ENCODE data around the gene RPH3AL.

GRCh38 chr17:307741-308507, 44.7 kb downstream of the RPH3AL start:
- TF ChIP-seq CTCF (conservative IDR thresholded peaks at IDR 0.05; ENCODE audit: low read depth, low read length): no peak
- TF ChIP-seq EZH2 (IDR thresholded peaks at IDR 0.05; ENCODE audit: low read length, unreplicated experiment): no peak
- no peak for TF ChIP-seq EZH2phosphoT487 (IDR thresholded peaks at IDR 0.05; ENCODE audit: borderline replicate concordance, low read length)

Measured in PC-3 (cell line).